ENCODE measurements around the gene CCDC134. TPM values are rescaled to one million over a fixed set of nuclear protein-coding genes. Genes with fewer than 3 reads are reported as not detected.

The CCDC134 gene
- total RNA-seq, 6 donors from 2014 or later, result 5.5 to 12.6 (median 8.8) TPM

DNA sequence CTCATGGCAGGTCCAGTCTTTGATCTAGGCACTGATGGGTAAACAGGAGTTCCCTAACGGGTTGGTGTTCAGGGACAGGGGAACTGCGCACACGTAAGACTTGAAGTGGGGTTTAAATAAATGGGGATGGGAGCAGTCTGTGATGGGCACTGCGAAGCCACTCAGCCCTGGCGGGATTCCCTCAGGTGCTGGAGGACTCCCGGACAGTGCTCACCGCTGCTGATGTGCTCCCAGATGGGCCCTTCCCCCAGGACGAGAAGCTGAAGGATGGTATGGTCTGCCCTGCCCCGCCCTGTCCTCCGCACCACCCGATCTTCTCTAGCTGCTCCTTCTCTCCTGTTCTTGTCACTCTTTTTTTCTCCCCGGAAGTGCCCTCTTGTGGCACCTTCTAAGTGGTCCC lies 9.5 kb downstream of the CCDC134 start:
- Histone ChIP-seq H3K4me3 (no peak overlapping the region), H3K27ac (no peak overlapping the region), H3K27me3 (no peaks in the 10 kb centered on the region), H3K4me1 (no peaks in the 10 kb centered on the region), H3K9me3 (no peaks in the 10 kb centered on the region), H3K36me3 (peaks cover 0 to 39% (median 7%) of the 10 kb centered on the region in 4 donors)
- WGBS, 2 donors, result 92 to 95% methylated on average over 12 of the region's 12 CpGs
- TF ChIP-seq, protein P1, sequence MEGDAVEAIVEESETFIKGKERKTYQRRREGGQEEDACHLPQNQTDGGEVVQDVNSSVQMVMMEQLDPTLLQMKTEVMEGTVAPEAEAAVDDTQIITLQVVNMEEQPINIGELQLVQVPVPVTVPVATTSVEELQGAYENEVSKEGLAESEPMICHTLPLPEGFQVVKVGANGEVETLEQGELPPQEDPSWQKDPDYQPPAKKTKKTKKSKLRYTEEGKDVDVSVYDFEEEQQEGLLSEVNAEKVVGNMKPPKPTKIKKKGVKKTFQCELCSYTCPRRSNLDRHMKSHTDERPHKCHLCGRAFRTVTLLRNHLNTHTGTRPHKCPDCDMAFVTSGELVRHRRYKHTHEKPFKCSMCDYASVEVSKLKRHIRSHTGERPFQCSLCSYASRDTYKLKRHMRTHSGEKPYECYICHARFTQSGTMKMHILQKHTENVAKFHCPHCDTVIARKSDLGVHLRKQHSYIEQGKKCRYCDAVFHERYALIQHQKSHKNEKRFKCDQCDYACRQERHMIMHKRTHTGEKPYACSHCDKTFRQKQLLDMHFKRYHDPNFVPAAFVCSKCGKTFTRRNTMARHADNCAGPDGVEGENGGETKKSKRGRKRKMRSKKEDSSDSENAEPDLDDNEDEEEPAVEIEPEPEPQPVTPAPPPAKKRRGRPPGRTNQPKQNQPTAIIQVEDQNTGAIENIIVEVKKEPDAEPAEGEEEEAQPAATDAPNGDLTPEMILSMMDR (IDR thresholded peaks at IDR 0.05), result no peak
- TF ChIP-seq POLR2A (IDR thresholded peaks at IDR 0.05) (no peak), EP300 (IDR thresholded peaks at IDR 0.05) (no peak), POLR2AphosphoS5 (IDR thresholded peaks at IDR 0.05) (no peak)
- ATAC-seq (ENCODE audit: low FRiP score in 2 of 2) (no peak), DNase-seq (no peak)

DNA sequence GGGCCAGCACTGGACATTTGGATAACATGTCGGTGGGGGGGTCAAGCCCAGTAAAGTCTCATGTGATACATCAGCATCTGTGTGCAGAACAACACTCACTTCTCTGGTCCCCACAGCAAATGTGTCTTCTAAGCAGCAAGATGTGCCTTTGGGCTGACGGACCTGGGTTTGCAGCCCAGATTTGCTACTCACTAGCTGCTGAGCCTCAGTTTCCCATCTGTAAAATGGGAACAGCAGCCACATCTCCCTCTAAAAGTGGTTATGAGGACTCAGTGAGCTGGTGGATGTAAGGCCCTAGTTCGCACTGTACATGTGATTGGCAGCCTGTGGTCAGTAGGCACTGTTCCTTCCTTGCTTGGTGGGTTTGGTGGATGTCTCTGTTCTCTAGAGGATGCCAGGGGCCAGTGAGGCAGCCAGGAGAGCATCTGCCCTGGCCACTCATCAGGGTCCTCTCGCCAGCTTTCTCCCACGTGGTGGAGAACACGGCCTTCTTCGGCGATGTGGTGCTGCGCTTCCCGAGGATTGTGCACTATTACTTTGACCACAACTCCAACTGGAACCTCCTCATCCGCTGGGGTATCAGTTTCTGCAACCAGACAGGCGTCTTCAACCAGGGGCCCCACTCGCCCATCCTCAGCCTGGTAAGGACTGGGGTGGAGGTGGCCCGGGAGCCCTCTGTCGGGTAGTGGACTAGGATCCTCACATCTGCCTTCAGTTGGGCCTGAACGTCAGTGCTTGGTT lies 12.5 kb downstream of the CCDC134 start:
- ATAC-seq (ENCODE audit: low FRiP score in 2 of 2), result no peak
- no peaks in the 10 kb centered on the region for H3K9me3 ChIP-seq
- H3K4me1 ChIP-seq, result no peaks in the 10 kb centered on the region
- no peak overlapping the region for H3K27ac ChIP-seq
- no peak overlapping the region for H3K4me3 ChIP-seq
- no peak for TF ChIP-seq POLR2A (IDR thresholded peaks at IDR 0.05)
- TF ChIP-seq EP300 (IDR thresholded peaks at IDR 0.05), result no peak
- 95 to 98% methylated on average over 13 to 16 of the region's 16 CpGs for WGBS, 2 donors
- no peak for DNase-seq
- peaks cover 0 to 49% (median 7%) of the 10 kb centered on the region in 4 donors for H3K36me3 ChIP-seq
- no peaks in the 10 kb centered on the region for H3K27me3 ChIP-seq

DNA sequence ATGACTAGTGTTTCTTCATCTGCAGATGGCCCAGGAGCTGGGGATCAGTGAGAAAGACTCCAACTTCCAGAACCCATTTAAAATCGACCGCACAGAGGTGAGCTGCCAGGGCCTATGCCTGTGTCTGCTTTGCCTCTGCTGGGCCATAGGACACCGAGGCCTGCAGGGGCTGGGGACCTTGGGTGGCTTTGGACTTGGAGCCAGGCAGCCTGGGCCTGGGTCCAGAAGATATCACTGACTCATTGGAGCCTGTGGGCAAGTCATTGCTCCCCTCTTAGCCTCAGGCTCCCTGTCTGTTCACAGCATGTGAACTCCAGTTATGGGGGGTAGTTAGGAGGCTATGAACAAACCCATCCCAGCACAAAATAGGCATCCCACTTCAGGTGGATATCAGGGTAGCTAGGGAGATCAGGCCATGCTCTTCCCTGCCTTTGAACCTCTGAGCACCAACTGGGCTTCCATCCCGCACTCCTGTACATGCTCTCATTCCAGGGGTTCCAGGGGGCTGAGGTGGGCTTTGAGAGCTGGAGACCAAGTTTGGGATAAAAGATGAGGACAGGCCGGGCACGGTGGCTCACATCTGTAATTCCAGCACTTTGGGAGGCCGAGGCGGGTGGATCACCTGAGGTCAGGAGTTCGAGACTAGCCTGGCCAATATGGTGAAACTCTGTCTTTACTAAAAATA lies 13.4 kb downstream of the CCDC134 start:
- WGBS, 2 donors, result 97 to 100% methylated on average over 6 to 8 of the region's 9 CpGs
- ATAC-seq (ENCODE audit: low FRiP score in 2 of 2), result no peak
- Histone ChIP-seq H3K4me1 (no peaks in the 10 kb centered on the region), H3K4me3 (no peak overlapping the region), H3K27ac (no peak overlapping the region), H3K9me3 (no peaks in the 10 kb centered on the region), H3K27me3 (no peaks in the 10 kb centered on the region), H3K36me3 (peaks cover 0 to 50% (median 8%) of the 10 kb centered on the region in 4 donors)
- no peak for DNase-seq
- TF ChIP-seq POLR2AphosphoS5 (IDR thresholded peaks at IDR 0.05) (no peak), EP300 (IDR thresholded peaks at IDR 0.05) (no peak), POLR2A (IDR thresholded peaks at IDR 0.05) (no peak)
- TF ChIP-seq, protein P1 (IDR thresholded peaks at IDR 0.05), result no peak

DNA sequence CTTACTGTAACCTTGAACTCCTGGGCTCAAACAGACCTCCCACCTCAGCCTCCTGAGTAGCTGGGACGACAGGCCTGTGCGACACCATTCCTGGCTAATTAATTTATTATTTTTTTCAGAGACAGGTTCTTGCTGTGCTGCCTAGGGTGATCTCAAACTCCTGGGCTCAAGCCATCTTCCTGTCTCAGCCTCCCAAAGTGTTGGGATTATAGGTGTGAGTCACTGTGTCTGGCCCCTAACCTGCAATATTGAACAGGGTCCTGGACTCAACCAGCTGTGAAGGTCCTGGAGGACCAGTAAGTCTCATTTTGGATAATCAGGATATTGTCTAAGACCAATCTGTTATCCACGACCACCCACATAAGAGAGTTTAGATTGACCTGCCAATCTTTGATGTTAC lies 15.2 kb downstream of the CCDC134 start:
- Histone ChIP-seq H3K9me3 (no peaks in the 10 kb centered on the region), H3K27ac (no peak overlapping the region), H3K4me1 (no peaks in the 10 kb centered on the region), H3K4me3 (no peak overlapping the region), H3K27me3 (no peaks in the 10 kb centered on the region), H3K36me3 (peaks cover 0 to 40% (median 4%) of the 10 kb centered on the region in 4 donors)
- WGBS, 2 donors, result 95 to 99% methylated on average over 3 of the region's 3 CpGs
- no peak for ATAC-seq (ENCODE audit: low FRiP score in 2 of 2)
- TF ChIP-seq POLR2AphosphoS5 (IDR thresholded peaks at IDR 0.05) (no peak), POLR2A (IDR thresholded peaks at IDR 0.05) (no peak)
- no peak for DNase-seq

DNA sequence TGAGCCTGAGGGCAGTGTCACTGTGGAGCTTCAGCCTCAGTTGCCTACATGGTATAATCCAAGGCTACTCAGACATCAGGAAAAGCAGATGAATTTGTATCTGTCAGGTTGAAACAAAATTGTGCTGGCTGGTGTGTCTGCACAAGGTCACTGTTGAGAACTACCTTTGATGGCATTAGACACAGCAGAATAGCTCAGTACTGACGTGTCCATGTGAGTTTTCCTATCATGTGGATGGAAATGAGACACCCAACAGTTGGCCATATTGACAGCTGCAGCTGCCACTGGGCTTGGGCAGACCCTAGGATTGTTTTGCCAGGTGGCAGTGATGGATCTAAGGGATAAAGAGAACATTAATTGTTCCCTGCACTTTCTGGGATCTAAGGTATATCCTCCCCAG lies 15.8 kb downstream of the CCDC134 start:
- no peak for ATAC-seq (ENCODE audit: low FRiP score in 2 of 2)
- no peak overlapping the region for H3K4me3 ChIP-seq
- peaks cover 0 to 34% (median 4%) of the 10 kb centered on the region in 4 donors for H3K36me3 ChIP-seq
- no peaks in the 10 kb centered on the region for H3K27me3 ChIP-seq
- no peak overlapping the region for H3K27ac ChIP-seq
- no peaks in the 10 kb centered on the region for H3K4me1 ChIP-seq
- 94 to 100% methylated on average over 1 of the region's 1 CpG for WGBS, 2 donors
- no peak for TF ChIP-seq POLR2AphosphoS5 (IDR thresholded peaks at IDR 0.05)
- no peaks in the 10 kb centered on the region for H3K9me3 ChIP-seq
- no peak for DNase-seq

DNA sequence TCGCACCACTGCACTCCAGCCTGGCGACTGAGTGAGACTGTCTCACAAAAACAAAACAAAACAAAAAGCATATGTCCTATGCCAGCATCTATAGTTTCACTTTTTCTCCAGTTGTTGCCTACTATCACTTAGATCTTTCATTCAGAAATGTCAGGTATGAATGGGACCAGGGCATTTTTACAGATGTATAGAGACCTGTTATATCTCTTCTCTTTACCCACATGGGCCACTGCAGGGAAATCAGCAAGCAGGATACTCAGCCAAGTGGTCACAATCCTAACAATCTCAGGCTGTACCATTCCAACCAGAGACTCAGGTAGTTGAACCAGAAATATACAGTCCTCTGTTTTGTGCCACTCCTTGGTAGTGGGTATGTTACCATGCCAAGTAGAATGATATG lies 16.4 kb downstream of the CCDC134 start:
- 86 to 97% methylated on average over 2 of the region's 2 CpGs for WGBS, 2 donors
- Histone ChIP-seq H3K9me3 (no peaks in the 10 kb centered on the region), H3K36me3 (peaks cover 0 to 29% (median 4%) of the 10 kb centered on the region in 4 donors), H3K27me3 (no peaks in the 10 kb centered on the region), H3K27ac (no peak overlapping the region), H3K4me3 (no peak overlapping the region), H3K4me1 (no peaks in the 10 kb centered on the region)
- no peak for ATAC-seq (ENCODE audit: low FRiP score in 2 of 2)
- TF ChIP-seq EP300 (IDR thresholded peaks at IDR 0.05), result no peak
- TF ChIP-seq POLR2AphosphoS5 (IDR thresholded peaks at IDR 0.05), result no peak
- TF ChIP-seq POLR2A (IDR thresholded peaks at IDR 0.05), result no peak
- TF ChIP-seq, protein P1 (IDR thresholded peaks at IDR 0.05), result no peak
- DNase-seq, result no peak
